ENCODE results near the gene SCAMP5.

DNA sequence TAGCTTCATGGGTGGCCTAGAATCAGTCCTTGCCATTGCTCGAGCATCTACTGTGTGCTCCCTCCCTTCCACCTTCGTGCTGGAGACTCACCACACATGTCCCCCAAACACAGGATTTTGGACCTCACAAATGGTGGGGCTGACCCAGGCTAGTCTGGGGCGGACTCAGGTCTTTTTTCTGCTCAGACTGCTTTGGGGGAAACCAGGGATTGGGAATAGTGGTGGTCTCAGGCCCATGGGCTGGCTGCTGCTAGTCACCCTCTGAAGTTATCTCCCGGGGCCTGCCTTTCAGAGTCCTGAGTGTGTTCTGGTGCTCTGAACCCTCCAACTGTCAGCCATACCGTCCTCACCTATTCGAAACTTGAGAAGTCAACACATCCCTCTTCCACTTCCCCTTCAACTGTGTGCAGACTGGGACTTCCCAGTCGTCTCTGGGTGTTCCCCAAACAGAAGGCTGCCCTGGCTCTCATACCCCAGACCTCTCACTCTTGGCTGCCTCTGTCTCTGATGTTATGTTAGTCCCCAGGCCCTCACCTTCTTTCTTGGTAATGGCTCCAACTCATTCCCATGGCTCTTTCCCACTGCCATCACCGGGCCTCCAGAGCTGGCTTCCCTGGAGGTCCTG lies 74.0 kb downstream of the SCAMP5 start:
- TF ChIP-seq, protein P1, sequence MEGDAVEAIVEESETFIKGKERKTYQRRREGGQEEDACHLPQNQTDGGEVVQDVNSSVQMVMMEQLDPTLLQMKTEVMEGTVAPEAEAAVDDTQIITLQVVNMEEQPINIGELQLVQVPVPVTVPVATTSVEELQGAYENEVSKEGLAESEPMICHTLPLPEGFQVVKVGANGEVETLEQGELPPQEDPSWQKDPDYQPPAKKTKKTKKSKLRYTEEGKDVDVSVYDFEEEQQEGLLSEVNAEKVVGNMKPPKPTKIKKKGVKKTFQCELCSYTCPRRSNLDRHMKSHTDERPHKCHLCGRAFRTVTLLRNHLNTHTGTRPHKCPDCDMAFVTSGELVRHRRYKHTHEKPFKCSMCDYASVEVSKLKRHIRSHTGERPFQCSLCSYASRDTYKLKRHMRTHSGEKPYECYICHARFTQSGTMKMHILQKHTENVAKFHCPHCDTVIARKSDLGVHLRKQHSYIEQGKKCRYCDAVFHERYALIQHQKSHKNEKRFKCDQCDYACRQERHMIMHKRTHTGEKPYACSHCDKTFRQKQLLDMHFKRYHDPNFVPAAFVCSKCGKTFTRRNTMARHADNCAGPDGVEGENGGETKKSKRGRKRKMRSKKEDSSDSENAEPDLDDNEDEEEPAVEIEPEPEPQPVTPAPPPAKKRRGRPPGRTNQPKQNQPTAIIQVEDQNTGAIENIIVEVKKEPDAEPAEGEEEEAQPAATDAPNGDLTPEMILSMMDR (conservative IDR thresholded peaks at IDR 0.05): no peak
- no peak for TF ChIP-seq ZFX (IDR thresholded peaks at IDR 0.05)

Measured in C4-2B (cell line).